Coronary artery (tissue), 2 donors: ENCODE results near the gene NKAIN4.

Experiments used
- DNase-seq: peaks from one replicate; pipeline ENCODE4 v3.0.0-alpha.2; 2017; ENCODE audit warnings: low spot score
- H3K27ac ChIP-seq, 2 donors: fragments of 200-600 bp; sonication (generic); one replicate each; pipeline ENCODE4 v1.5.1; 2016 to 2019
- H3K4me3 ChIP-seq: fragments of 200-600 bp; sonication (generic); 2 replicates; pipeline ENCODE4 v1.5.1; 2016; ENCODE audit warnings: mild to moderate bottlenecking, moderate library complexity
- CTCF ChIP-seq: fragments of 200-600 bp; sonication (generic); IDR thresholded peaks from one replicate; pipeline ENCODE4 v1.5.1; 2019; ENCODE audit warnings: antibody characterized with exemption

The NKAIN4 gene

GRCh38 chr20:63284083-63284440 is 29.8 kb upstream of the NKAIN4 start:
- no peak for TF ChIP-seq CTCF
- H3K27ac ChIP-seq: no peak overlapping the region
- DNase-seq: no peak
- H3K4me3 ChIP-seq: no peak overlapping the region

DNA sequence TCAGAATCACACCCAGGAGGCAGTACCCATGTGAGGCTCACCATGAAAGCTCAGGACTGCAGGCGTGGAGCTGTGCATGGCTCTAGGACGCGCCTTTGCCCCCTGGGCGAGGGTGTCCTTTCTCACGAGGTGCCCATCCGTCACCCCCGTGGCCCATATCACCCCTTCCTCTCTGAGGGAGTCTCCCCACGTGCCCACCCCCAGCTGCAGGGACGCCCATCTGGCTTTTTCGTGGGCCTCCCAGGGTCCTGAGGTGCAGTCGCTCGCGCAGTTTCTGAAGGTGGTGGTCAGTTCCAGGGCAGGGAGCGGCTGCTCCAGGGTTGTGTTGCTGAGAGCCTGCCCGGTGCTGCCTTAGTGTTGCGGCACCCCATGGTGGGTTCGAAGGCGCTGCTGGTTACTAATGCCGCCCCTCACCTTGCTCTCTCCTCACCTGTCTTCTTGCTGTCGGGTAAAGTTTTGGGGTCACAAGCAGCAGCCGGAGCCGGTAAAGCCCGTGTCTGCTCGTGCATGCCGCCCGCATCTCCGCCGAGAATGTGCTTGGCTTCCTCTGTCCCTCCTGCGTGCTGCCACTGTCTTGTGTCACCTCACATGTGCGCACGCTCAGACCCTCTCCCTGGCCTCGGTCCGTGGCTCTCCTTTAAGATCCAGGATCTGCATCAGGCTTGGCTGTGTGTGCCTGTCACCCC is 29.3 kb upstream of the NKAIN4 start:
- Histone ChIP-seq H3K27ac (no peak overlapping the region), H3K4me3 (no peak overlapping the region)
- no peak for DNase-seq
- no peak for TF ChIP-seq CTCF

- no peak for DNase-seq
- H3K27ac ChIP-seq: no peak overlapping the region
- no peak for TF ChIP-seq CTCF
- no peak overlapping the region for H3K4me3 ChIP-seq
These were observed 28.7 kb upstream of the NKAIN4 start for GRCh38 chr20:63282946-63283345.

DNA sequence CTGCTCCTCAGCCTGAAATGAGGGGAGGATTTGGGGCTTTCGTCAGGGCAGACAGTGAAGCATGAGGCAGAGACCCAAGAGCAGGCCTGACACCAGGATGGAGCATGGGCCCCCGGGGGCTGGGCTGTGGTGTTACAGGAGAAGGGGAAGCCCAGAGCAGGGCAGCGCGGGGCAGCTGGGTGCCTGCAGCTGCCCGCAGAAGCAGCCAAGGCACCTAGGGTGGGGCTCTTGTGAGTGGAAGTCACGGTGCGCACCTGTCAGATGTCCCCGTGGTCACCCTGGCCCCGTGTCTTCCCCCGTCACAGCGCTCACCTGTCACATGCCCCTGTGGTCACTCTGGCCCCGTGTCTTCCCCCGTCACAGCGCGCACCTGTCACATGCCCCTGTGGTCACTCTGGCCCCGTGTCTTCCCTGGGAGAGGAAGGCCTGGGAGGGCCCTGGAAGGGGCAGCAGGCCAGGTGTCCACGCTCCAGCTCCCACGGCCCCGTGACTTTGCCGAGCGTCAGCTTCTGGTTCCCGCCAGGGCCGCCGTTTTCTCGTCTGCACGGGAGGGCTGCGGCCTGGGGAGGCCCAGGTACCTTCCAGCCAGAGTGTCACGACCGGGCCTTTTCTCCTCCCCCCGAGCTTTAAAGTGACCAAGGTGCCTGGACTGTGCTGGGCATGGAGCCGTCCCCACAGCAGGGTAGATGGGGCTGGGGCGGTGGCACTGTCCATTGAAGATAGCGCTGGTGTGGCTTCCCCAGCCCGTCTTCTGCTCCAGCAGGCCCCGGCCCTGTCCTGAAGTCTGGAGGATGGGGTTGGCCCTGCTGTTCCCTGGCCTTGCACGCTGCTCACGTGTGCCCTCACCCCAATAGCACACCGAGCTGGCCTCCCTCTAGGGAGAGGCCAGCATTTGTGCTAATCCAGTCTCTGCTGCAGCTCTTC is 27.7 kb upstream of the NKAIN4 start:
- H3K27ac ChIP-seq: no peak overlapping the region
- H3K4me3 ChIP-seq: no peak overlapping the region
- no peak for DNase-seq
- TF ChIP-seq CTCF: no peak

DNA sequence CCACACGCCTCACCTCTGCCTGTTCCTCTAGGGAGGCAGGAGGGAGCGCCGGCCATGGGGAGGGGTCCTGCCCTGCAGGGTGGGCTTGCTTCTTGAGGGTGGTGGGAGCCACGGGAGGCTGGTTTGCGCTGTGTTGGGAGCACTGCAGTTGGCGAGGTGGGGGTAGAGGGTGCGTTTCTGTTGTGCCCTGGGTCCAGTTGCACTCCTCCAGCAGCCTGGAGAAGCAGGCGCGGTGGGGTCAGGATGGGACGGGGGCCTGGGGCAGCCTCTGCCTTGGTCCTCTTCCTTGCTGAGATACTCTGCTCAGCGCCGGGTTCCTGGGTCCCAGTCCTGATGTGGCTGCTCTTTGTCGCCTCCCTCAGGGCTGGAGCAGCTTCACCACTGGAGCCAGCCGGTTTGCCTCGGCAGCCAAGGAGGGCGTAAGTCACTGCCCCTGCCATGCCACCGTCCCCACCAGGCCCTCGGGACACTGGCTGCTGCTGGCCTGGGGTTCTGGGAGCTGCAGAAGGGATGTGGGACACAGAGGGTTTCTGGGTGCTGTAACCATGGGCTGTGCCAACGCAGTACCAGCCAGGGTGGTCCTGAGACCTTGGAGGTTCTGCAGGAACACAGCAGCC is 26.8 kb upstream of the NKAIN4 start:
- no peak overlapping the region for H3K27ac ChIP-seq
- no peak for DNase-seq
- TF ChIP-seq CTCF: no peak
- no peak overlapping the region for H3K4me3 ChIP-seq

DNA sequence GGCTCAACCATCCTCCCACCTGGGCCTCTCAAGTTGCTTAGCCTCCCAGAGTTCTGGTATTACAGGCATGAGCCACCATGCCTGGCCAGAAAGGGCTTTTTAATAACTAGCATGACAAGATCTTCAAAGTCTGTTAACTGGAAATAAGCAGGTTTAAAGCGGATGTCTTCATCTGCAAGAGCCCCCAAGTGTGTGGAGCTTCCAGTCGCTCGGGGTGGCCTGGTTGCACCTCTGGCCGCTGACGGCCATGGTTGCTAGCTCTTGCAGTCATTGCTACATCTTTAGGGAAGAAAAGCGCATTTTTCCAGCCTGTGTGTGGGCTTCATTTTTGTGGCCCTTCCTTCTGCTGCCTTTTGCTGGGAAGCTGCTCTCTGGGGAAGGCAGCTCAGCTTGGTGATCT is 26.1 kb upstream of the NKAIN4 start:
- Histone ChIP-seq H3K4me3 (no peak overlapping the region), H3K27ac (no peak overlapping the region)
- TF ChIP-seq CTCF: no peak
- no peak for DNase-seq
